Suppressor macrophage treated with lipopolysaccharide for 4 hours (primary cell): ENCODE data around the gene FH.

Experiments used
- DNase-seq: peaks from one replicate; pipeline ENCODE4 v3.0.0-alpha.2; 2020

FH gene

DNA sequence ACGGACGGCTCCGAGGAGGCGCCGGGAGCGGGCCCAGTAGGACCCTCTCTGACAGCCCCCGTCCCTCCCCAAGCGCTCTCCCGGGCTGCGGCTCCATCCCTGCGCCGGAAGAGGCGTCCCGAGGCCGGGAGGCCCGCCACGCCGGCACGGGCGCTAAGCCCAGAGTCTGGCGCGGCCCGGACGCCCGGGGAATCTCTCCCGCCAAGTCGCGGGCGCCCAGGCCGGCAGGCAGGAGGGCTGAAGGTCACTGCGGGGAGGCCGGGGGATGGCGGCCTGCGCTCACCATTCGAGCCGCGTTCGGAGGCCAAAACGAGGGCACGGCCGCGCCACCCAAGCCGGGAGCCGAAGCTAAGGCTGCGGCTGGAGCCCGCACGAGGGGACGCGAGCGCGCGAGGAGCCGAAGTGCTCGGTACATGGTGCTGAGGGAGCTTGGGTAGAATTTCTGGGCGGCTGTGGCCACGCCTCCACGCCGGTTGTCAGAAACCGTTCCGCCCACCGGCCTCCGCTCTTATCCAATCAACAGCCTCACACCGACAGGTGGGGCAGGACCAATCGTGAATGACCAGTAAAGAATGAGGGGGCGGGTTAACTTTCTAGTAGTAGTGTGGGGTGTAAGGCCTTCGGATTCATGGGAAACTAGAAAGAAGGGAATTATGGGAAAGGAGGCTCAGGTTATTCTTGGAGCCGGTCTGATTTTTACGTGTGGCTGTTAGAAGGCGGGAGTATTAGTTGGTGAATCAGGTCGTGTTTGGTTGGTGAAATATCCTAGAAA is at the start of gene FH:
TSS of gene FH (minus strand) at position 448 of the 772 bp plus-strand sequence. CDS start at position 415, 33 bp downstream.
- peak; percentile 98 for DNase-seq

DNA sequence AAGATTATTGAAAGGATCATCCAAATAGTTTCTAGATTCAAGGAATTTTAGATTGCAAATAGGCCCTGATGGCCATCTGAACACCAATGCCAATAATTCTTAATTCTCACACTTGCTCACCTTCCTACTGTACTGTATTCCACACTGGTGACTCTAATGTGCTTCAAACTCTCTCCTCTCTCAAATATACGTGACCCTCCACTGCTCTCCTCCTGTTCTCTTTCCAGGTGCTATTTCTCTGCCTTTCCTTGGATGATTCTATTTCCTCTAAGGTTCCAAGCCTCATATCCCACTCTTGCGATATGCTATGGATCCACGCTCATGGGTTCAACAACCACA is 41.3 kb upstream of the FH start:
- no peak for DNase-seq

DNA sequence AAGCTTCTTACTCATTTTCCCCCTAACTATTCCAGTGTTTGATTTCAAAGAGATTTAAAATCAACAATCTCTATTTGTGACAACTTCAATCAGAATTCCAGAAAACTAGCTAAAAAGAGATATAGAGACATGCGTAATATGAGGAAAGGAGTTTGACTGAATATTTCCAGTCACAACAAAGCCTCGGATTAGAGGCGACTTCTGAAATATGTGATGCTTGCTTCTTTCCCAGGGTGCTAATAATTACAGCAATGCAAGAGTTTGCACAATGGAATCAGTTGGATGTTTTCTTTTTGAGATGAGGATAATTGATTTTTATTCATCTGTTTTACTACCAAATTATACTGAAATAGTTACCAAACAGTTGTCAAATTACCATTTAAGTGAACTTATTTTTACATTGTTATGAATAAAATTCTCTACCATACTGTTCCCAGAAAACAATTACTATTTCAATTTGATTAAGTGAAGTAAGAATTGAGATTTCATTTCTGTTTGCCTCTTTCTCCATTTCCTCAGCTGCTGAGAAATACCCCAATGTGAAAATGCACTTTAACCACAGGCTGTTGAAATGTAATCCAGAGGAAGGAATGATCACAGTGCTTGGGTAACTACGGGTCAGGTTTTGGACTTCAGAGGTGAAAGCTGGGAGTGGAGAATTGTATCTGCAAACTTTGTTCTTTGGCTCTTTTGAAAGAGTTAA is 40.7 kb upstream of the FH start:
- peak; percentile 54 for DNase-seq

DNA sequence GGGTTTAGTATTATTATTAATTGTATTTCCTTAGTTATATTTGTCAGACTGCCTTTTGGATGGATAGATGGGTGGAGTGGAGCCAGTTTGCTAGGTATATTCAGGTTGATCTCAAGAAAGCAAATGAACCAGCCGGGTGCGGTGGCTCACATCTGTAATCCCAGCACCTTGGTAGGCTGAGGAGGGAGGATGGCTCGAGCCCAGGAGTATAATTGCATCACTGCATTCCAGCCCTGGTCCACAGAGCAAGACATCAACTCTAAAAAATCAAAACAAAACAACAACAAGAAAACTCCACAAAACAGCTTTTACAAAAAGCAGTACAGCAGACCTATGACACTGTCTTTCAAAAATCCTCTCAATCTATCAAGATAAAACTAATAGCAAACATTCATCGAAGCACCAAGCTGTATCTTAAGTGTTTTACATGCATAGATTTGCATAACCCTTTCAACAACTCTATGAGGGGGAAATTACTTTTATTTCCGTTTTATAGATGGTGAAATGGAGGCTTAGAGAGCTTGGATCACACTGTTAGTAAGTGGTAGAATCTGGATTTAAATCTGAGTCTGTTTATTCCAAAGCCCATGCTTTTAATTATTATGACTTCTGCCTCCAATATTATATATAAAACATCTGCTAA is 38.1 kb upstream of the FH start:
- DNase-seq: no peak

DNA sequence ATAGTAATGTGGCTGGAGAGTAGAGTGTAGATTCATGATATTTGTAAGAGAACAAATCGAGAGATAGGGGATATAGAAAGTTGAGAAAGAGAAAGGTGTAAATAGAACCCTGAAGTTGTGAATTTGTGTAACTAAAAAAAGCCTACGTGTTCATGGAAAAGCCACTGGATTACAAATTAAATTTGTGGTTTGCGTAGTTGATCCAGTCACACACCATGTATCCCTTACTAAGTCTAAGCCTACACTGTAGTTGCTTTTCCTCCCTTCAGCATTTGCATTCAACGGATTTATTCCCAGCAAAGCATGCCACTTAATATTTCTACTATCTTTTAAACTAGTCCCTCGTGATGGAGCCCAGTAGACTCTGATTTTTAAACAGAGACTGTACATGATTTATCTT is 37.5 kb upstream of the FH start:
- DNase-seq: no peak

DNA sequence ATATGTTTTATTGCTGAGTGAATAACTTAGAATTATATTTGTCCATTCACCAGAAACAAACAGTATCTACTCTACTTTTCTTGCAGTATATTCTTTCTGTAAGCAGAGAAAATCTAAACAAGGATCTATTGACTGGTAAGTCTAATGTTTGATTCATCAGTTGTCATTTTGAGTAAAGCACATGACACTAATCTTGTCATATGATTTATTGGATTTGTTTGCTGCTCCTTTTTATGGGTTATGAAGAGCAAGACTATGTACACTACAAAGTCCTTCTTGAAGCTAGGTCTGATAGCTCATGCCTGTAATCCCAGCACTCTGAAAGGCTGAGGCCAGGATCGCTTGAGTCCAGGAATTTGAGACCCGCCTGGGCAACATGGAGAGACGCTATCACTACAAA is 36.0 kb upstream of the FH start:
- no peak for DNase-seq

DNA sequence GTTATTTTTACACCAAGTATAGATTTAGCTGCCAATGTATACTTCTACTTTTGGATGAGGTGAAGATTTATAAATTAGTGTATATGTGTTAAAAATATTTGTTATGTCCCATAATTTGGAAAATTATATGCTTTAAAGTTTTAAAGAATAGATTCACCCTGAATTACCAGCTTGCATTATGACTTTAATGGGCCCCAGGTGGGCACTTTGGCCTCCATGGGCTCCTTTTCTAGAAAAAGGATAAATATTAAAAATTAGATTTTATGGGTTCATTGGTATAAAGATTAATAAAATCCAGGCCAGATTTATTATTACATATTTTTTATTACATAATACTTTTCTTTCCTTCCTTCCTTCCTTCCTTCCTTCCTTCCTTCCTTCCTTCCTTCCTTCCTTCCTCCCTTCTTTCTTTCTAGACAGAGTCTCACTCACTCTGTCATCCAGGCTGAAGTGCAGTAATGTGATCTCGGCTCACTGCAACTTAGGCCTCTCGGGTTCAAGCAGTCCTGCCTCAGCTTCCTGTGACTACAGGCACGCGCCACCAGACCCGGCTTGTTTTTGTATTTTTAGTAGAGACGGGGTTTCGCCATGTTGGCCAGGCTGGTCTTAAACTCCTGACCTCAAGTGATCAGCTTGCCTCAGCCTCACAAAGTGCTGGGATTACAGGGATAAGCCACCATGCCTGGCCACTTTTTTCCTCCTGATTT is 34.5 kb upstream of the FH start:
- no peak for DNase-seq

DNA sequence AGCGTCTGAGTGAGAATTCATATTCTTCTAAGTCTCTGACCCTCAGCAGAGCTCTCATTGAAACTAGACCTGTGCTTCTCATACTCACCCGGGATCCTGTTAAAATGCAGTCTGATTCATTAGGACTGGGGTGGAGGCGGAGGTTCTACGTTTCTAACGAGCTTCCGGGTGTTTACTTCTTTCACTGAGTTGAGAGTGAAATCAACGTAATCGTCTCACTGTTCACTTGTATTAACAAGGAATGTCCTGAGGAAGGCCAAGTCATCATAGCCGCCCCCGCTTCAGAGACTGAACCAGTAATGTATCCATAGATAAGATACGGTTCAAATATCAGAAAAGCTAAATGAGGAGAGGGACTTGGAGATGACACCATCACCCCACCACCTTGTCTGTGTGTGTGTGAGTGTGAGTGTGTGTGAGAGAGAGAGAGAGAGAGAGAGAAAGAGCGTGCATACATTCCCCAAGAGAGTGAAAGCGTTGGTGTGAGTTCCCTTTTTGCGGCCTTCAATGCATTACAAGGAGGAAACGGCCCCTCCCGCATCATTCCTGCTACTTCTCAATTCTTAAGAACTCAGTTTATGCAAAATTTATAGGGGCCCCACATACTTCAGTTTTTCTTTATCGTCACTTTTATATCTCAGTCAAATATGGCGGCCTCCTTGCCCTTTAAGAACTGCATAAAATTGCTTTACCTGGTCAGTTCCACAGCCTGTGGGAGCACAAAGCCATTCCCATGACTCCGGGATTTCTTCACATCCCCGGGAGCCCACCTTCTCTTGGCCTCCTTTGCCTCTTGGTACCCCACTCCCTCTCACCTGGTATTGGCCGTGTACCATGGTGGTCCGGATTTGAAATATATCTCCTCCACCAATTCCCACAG is 32.4 kb upstream of the FH start:
- peak; percentile 90 for DNase-seq

DNA sequence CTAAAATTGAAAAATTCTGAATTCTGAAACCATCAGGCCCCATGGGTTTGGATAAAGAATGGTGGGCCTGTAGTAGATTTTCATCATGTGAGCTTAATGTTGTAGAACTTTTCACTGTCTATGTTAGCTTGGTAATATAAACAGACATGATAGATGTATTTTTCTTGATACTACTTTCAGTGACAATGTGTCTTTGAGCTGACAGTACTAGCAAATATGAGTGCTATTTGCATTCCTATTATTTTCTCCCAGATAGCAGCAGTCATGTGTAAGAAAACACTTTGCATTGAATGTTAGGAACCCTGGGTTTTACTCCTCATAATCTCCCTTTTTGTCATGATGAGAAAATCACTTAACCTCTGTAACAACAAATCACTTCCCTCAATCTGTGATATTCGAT is 30.8 kb upstream of the FH start:
- no peak for DNase-seq

DNA sequence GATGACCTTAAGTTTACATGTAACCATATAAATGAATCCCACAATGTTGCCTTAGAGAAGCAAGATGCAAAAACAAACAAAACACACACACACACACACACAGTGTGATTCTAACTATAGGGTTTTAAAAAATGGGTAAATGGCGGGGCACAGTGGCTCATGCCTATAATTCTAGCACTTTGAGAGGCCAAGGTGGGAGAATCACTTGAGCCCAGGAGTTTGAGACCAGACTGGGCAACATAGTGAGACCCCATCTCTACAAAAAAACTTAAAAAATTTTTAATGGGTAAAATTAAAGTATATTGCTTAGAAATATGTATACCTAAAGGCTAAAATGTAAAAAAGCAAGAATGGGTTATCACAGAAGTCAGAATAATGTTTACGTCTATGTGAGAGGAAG is 28.5 kb upstream of the FH start:
- no peak for DNase-seq

DNA sequence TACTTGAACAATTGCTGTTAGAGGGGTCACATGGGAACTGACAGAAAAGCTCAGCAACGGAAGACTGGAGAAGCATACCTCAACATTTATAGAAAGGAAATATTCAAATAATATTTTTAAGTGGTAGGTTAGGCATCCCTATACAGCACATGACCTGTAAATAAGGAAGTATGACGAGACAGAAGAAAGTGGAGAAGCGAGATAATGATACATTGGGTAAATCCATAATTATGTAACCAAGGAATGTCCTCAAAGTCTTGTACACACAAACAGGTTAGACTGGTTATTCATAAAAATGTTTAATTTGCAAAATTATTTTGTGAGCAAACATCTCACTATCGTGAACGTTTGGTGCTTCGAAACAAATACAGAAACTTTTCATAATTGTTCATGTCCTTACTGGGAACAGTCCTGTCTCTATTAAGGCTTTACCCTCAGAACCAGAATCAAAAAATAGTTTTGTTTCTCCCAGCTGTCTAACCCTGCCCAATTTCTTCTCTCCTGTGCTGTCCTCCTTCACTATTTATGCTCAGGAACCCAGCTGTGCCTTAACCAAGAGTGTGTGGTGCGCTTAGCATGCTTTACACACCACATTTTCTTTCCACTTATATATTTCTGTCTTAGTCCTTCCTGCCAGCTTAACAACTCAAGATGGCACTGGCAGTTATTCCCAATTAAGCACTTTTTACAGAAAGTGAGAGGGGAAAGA is 22.8 kb upstream of the FH start:
- peak; percentile 83 for DNase-seq

DNA sequence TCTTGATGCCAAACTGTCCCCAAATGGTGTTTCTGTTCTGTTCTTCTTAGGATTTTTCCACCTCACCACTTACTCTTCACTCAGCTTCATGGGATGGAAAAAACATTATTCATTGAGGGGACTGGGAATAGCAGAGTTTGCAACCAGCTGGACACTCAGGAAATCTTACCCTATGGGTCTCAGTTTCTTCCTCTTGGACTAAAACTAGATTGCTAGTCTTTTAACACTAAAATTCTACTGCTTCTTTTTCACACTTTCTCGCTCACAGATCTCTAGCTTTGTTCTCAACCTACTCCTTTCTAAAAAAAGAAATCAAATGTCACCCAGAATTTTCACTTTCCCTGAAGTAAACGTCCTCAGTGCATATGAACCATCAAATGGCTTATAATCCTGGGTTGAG is 17.4 kb upstream of the FH start:
- no peak for DNase-seq

DNA sequence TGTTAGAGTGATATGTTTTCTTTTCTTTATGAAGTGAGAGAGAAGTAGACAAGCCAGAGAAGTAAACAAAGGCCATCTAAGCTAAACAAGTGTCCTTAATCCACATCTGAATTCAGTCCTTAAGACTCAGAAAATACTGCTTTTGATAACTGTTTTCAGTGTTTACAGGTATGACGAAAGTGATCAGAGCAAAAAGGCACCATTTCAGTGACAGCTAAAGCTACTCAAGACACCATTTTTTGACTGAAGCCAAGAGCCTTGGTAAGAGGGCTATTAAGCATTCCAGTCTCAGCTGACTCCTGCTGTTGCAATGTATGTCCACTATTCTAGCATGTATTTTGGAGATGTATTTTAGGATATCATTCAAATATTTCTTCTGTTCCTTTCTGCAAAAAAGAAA is 16.7 kb upstream of the FH start:
- no peak for DNase-seq

DNA sequence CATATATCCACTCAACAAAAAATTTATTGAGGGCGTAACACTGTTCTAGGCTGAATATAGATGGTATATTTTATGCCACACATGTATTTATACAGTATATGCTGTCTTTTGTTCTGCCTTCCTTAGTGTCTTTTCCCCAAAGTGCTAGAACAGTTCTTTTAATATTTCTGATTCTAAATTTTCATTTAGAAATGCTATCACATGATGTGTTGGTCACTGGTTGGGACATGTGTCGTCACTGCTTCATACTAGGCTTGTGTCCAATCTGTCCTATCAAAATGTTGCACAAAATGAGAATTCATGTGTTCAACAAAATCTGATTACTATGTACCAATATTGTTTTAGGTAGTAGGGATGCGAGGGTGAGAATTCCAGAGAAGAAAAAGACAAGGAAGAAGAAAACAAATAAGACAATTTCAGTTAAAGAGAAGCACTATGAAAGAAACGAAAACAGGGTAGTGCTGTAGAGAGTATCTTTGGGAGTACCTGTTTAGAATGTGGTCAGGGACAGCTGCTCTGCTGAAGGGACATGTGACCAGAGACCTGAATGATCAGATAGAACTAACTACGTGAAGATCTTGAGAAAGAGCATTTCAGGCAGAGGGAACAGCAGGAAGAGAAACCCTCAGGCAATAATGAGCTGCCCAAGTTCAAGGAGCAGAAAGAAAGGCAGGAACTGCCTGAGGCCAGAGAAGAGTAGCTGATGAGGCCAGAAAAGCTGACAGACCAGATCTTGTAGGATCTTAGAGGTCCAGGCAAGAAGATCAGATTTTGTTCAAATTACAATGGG is 14.0 kb upstream of the FH start:
- peak; percentile 71 for DNase-seq

DNA sequence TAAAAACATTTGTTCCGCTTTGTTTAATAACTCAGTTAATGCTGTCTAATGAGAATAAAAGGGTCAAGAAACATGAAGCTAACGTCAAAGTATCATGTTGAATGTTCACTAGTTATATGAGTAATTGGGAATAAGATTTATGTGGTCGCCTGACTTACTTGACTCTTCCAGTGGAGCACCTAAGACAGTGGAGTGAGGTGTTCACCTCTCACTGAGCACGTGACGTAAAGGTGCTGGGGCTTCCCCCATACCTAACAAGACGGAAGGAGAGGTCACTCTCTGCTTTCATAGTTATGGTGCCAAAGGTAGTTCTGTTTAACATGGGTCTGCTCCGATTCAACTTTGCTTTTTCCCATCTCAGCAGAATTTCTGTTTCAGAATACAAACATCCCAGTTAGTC is 13.3 kb upstream of the FH start:
- DNase-seq: peak; percentile 28

DNA sequence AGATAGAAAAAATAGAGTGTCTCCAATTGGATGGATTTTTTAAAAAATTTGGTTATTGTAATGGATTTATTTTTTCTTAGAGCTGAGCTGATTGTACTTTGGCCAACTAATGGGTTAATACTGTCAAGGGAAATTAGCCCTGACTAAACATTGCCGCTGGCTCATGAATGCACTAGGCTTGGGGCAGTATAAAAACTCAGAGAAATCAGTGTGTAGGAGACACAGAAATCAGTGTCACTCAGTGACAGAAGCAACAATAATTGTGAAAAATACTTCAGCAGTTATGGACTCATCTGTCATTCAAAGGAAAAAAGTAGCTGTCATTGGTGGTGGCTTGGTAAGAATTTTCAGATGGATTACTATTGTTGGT is 12.6 kb upstream of the FH start, which contains the start of gene KMO:
TSS of gene KMO (plus strand) at position 217 of the 370 bp plus-strand sequence. CDS start at position 284, 67 bp downstream.
- peak; percentile 71 for DNase-seq

DNA sequence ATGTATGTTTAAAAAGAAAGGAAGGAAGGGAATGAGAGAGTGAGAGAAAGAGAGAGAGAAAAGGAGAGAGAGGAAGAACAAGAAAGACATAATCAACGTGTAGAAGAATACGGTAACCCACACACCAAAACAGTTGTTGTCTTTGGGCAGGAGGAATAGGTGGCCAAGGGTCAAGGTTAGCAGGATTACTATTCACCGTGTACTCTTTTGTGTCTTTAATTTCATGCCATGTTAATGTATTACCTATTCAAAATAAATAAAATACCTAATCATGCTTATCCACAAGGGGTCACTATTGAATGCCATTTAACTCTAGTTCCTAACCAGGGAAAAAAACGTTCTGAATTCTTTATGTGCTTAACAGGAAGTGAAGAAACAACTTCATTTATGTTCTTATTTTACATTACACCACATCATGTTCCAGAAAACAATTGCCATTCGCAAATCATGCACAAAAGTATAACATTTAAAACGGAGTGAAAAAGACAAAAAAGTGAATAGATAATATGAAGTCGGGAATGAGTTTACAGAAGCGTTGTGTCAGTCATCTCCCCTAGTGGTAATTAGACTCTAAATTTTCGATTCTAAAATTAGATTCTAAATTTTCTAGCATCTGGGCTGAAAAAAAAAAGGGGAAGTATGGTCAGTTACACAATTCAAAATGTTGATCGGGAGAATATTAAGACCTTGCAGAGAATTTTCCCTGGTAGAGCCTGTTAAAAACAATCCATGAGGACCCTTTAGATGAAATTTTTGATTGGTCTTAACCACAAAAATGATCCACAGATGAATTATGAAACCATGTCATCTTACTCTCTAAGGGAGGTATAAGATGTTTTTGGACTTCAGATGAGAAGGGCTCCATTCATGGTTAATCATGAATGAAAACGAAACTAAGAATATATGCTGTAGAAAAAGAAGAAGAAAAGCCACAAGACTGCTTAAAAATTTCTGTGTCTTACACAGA is 11.9 kb upstream of the FH start:
- DNase-seq: peak; percentile 89

DNA sequence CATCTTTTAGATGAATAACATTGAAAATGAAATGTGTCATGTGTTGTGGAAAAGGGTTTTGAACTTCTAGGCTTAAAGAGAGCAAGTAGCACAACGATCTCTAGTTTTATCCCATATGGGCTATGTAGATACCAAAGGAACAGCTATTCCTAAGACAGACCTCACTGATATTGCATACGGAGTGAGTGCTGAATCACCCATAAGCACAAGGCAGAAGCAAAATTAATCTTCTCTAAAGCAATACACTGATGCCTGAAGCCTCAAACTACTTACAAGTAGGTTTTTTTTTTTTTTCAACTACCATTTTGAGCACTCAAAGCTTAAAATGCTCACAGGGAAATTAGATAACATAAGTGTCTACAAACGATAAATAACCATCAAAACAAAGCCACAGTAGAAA is 7.6 kb upstream of the FH start:
- DNase-seq: no peak

DNA sequence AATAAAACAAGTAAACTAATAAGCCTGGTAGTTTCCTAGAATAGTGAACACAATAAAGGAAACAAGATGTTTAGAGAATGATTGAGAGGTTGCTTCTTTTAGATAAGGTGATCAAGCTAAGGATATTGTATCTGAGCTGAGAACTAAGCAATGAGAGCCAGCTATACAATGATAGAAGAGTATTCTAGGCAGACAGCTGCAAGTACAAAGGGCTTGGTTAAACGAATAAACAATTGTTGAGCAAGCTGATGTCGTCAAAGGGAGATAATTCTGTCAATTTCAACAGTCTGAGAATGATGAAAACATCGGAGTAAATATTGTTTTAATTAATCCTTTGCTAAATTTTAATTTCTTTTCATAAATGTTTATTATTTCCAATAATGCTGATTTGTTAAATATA is 5.5 kb upstream of the FH start:
- DNase-seq: no peak

DNA sequence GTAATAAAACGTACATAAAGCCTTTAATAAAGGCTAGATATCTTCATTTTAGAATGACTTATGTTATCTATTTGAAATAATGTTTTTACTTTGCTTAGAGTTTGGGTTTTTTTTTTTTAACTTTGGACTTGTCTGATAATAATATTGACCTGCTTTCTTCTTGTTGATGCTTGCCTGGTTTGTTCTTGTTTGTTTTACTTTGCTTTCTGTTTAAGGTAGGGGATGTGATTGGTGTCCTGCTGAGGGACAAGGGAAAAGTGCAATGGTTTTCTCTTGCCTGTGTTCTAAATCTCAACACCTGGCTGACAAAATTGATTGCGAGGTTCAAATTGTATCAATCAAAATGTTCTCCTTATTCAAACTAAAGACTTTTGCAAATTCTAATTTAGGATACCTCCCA is 2.2 kb upstream of the FH start:
- DNase-seq: no peak
